Calu3 (cell line): Measurements from ENCODE around the gene HERPUD1. TPM values are rescaled to one million over a fixed set of nuclear protein-coding genes. Genes with fewer than 3 reads are reported as not detected.
A peak's percentile ranks its signal among the peaks of the same experiment; 100 is the strongest.

ENCODE experiments used
- BruUV-seq: library from RNA; stranded (reverse); fragments of 400-500 nt; replicated peaks from 2 replicates; lab custom pipeline; 2021; lab: Mats Ljungman, UMichigan
- CTCF ChIA-PET: fragments of 300-600 bp; sonication (Branson Sonifier 250); formaldehyde crosslinking; loops from one replicate; lab custom pipeline; 2022; ENCODE audit warnings: antibody characterized with exemption; lab: Charles Lee
- DNase-seq: peaks from one replicate; pipeline ENCODE4 v3.0.0; 2022
- H3K27ac Mint-ChIP-seq: one replicate; pipeline ENCODE4 v1.8.0; 2022; ENCODE audit warnings: mixed read lengths; ENCODE audit not compliant: unreplicated experiment
- H3K27me3 Mint-ChIP-seq: one replicate; pipeline ENCODE4 v1.8.0; 2022; ENCODE audit warnings: mixed read lengths; ENCODE audit not compliant: unreplicated experiment
- H3K36me3 Mint-ChIP-seq: one replicate; pipeline ENCODE4 v1.8.0; 2022; ENCODE audit warnings: mild to moderate bottlenecking, moderate library complexity, mixed read lengths; ENCODE audit not compliant: insufficient read depth, unreplicated experiment
- H3K4me1 Mint-ChIP-seq: one replicate; pipeline ENCODE4 v1.8.0; 2022; ENCODE audit warnings: mild to moderate bottlenecking, low read depth, mixed read lengths; ENCODE audit not compliant: unreplicated experiment
- H3K4me3 Mint-ChIP-seq: one replicate; pipeline ENCODE4 v1.8.0; 2022; ENCODE audit warnings: mild to moderate bottlenecking, low read depth, moderate library complexity, mixed read lengths; ENCODE audit not compliant: unreplicated experiment
- H3K9me3 Mint-ChIP-seq: one replicate; pipeline ENCODE4 v1.8.0; 2022; ENCODE audit warnings: low read depth, mixed read lengths; ENCODE audit not compliant: unreplicated experiment
- intact Hi-C: fragments of 100-400 bp; cut with micrococcal nuclease; formaldehyde crosslinking; loops from one replicate; pipeline ENCODE4 v1.10.0; 2022; ENCODE audit not compliant: unreplicated experiment
- total RNA-seq: library from RNA; stranded (reverse); gene quantifications from 2 replicates; pipeline ENCODE4 v1.2.3, GENCODE V29; 2022
- TF ChIP-seq, protein P1 (sequence below): fragments of 200-600 bp; IDR thresholded peaks from one replicate; pipeline ENCODE4 v1.8.0; 2022; ENCODE audit warnings: antibody characterized with exemption; ENCODE audit not compliant: unreplicated experiment

HERPUD1 gene
- total RNA-seq, 1 experiment from 2014 or later = 116 TPM

DNA sequence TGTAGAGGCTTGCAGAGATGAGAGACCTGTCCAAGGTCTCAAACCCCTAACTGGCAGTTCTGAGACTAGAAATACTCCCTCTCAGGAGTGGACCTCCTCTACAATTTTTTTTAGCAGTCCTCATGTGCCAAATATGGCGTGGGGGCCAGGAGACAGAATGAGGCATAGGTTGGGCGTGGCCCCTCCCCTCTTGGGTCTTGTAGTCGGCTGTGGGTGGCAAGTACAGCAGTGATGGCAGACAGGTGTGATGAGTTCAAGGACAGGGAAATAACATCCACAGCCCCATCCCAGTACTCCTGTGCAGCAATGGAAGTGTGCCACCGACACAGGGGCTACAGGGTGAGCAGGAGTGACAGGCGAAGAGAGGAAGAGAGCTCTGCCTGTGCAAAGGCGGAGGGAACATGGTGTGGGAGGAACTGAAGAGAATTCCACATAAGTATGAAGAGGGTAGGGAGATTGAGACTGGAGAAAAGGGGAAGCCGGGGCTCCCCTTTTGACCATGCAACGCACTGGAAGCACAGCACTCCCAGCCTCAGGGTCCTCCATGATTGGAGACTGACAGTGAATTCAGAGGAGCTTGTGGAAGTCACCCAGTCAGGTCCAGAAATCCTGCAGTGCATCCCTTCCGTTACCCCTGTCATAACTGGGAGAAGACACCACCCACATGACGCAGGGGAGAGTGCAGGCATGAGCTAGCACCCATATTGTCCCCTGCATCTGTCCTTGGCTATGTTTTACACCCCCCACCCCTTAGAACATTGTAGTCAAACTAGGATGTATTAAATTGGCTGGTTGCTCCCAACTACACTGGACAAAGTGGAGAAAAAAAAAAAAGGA, 15.0 kb downstream of the HERPUD1 start:
- Mint-ChIP-seq H3K27ac (peak overlapping the region; percentile 76), H3K27me3 (no peaks in the 10 kb centered on the region), H3K9me3 (no peaks in the 10 kb centered on the region), H3K4me1 (peaks cover 7% of the 10 kb centered on the region), H3K4me3 (no peak overlapping the region), H3K36me3 (peaks cover 89% of the 10 kb centered on the region)
- TF ChIP-seq, protein P1, sequence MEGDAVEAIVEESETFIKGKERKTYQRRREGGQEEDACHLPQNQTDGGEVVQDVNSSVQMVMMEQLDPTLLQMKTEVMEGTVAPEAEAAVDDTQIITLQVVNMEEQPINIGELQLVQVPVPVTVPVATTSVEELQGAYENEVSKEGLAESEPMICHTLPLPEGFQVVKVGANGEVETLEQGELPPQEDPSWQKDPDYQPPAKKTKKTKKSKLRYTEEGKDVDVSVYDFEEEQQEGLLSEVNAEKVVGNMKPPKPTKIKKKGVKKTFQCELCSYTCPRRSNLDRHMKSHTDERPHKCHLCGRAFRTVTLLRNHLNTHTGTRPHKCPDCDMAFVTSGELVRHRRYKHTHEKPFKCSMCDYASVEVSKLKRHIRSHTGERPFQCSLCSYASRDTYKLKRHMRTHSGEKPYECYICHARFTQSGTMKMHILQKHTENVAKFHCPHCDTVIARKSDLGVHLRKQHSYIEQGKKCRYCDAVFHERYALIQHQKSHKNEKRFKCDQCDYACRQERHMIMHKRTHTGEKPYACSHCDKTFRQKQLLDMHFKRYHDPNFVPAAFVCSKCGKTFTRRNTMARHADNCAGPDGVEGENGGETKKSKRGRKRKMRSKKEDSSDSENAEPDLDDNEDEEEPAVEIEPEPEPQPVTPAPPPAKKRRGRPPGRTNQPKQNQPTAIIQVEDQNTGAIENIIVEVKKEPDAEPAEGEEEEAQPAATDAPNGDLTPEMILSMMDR = no peak
- CTCF ChIA-PET = interaction anchor here (0.7 to 0.9 kb wide), 2 partner anchors 10 to 18 kb away, joined by 3 read pairs; no protein-coding TSS in a partner anchor
- BruUV-seq = no TSS peak
- DNase-seq = no peak
- intact Hi-C loops = no loop called here

DNA sequence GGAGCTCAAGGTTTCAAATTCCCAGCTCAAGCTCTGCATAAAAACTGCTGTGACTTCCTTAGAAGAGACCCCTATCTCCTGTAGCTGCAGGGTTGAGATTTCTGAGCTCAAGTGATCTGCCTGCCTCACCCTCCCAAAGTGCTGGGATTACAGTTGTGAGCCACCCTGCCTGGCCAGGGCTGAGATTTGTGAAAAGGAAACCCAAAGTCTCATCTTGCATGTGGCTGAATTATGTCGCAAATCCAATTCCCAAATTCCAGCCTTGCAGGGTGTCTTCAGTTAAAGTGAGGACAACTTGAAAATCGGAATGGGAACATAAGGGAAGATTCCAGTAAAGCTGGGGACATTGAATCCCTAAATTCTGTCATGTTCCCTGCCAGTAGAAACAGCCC, 15.7 kb downstream of the HERPUD1 start:
- Mint-ChIP-seq H3K27me3 (no peaks in the 10 kb centered on the region), H3K9me3 (no peaks in the 10 kb centered on the region), H3K36me3 (peaks cover 83% of the 10 kb centered on the region), H3K27ac (peak overlapping the region; percentile 76), H3K4me1 (peaks cover 7% of the 10 kb centered on the region), H3K4me3 (no peak overlapping the region)
- no peak for DNase-seq
- intact Hi-C loops = no loop called here
- TF ChIP-seq, protein P1 = no peak
- CTCF ChIA-PET = interaction anchor here (0.7 to 0.9 kb wide), 2 partner anchors 11 to 17 kb away, joined by 3 read pairs; no protein-coding TSS in a partner anchor
- no TSS peak for BruUV-seq

DNA sequence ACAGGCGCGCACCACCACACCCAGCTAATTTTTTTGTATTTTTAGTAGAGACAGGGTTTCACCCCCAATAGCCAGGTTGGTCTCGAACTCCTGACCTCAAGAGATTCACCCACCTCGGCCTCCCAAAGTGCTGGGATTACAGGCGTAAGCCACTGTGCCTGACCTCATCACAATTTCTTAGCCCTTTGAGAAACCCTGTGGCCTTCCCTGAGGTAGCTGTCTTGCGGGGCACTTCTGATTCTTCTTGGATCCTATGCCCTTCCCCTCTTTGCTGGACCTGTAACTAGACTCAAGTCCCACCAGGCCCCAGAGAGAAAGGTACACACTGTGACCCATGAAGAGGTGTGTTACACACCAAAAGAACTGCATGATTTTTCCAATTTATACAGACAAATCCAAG, 16.3 kb downstream of the HERPUD1 start:
- Mint-ChIP-seq H3K9me3 (no peaks in the 10 kb centered on the region), H3K27me3 (no peaks in the 10 kb centered on the region), H3K36me3 (peaks cover 77% of the 10 kb centered on the region), H3K27ac (peak overlapping the region; percentile 76), H3K4me1 (peaks cover 2% of the 10 kb centered on the region), H3K4me3 (no peak overlapping the region)
- CTCF ChIA-PET = interaction anchor here (0.9 kb wide), 1 partner anchor 12 kb away, joined by 3 read pairs; no protein-coding TSS in a partner anchor
- TF ChIP-seq, protein P1 = no peak
- DNase-seq = no peak
- no TSS peak for BruUV-seq
- intact Hi-C loops = no loop called here

DNA sequence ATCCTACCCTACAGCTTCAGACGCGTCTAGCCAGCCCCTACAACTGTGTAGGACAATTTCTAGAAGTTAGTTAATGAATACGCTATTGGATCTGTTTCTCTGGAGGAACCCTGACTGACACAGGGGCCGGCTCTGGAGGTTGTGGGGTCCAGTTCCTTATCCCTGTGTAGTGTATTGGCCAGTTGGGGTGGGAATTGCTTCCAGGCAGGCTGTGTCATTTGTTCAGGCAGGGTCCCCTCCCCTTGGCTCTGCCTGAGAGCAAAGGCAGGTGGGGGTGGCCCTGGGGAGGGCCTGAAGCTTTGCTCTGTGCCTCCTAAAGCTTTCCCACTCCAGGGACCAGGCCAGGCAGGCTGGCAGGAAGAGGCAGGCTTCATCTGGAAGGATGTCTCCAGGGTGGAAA, 18.1 kb downstream of the HERPUD1 start:
- no peak overlapping the region for H3K27ac Mint-ChIP-seq
- CTCF ChIA-PET = interaction anchor here (0.6 kb wide), 1 partner anchor 80 kb away, joined by 4 read pairs; no protein-coding TSS in a partner anchor

More for the DNA sequence above, 18.1 kb downstream of the HERPUD1 start:
- intact Hi-C loops = no loop called here
- H3K27me3 Mint-ChIP-seq = no peaks in the 10 kb centered on the region
- TF ChIP-seq, protein P1 = no peak
- H3K4me3 Mint-ChIP-seq = no peak overlapping the region
- H3K36me3 Mint-ChIP-seq = peaks cover 60% of the 10 kb centered on the region
- no TSS peak for BruUV-seq
- no peaks in the 10 kb centered on the region for H3K4me1 Mint-ChIP-seq
- H3K9me3 Mint-ChIP-seq = no peaks in the 10 kb centered on the region
- DNase-seq = no peak
